Myocyte (in vitro differentiated cells): ENCODE results near the gene VPS50. TPM values are rescaled to one million over a fixed set of nuclear protein-coding genes. Genes with fewer than 3 reads are reported as not detected.
A peak's percentile ranks its signal among the peaks of the same experiment; 100 is the strongest.
"Not testable (repeated sequence)": the region's sequence is repeated elsewhere in the genome, so short reads cannot be mapped to it uniquely, and the experiment has no call there.

ENCODE experiments used
- DNase-seq: peaks from one replicate; pipeline ENCODE4 v3.0.0-alpha.2; 2012; ENCODE audit warnings: low read depth
- total RNA-seq: library from RNA; depleted of rRNA; stranded (reverse); fragments of >200 nt; gene quantifications from 2 replicates; pipeline ENCODE4 v1.2.3, GENCODE V29; 2014

VPS50 gene
- total RNA-seq, 1 donor from 2014 or later = 46.6 TPM

- DNase-seq = no peak
These were observed 7.7 kb downstream of the VPS50 start for GRCh38 chr7:93239824-93240223.

GRCh38 chr7:93242106-93242505, 9.9 kb downstream of the VPS50 start:
- DNase-seq = no peak

GRCh38 chr7:93245525-93246432, 13.6 kb downstream of the VPS50 start:
- peak; percentile 61 for DNase-seq

- DNase-seq = peak; percentile 45
These were observed 17.5 kb downstream of the VPS50 start for GRCh38 chr7:93249491-93250148.

GRCh38 chr7:93258661-93259060, 26.5 kb downstream of the VPS50 start:
- DNase-seq = no peak

- no peak for DNase-seq
These were observed 30.4 kb downstream of the VPS50 start for GRCh38 chr7:93262535-93262934.

GRCh38 chr7:93265220-93265619, 33.1 kb downstream of the VPS50 start:
- DNase-seq = peak; percentile 46

GRCh38 chr7:93279541-93279940, 47.4 kb downstream of the VPS50 start:
- no peak for DNase-seq

- DNase-seq = no peak
These were observed 52.7 kb downstream of the VPS50 start for GRCh38 chr7:93284908-93285307.

- DNase-seq = no peak
These were observed 61.1 kb downstream of the VPS50 start for GRCh38 chr7:93293229-93293628.

- DNase-seq = no peak
These were observed 66.0 kb downstream of the VPS50 start for GRCh38 chr7:93298206-93298605.

GRCh38 chr7:93298671-93299070, 66.5 kb downstream of the VPS50 start:
- DNase-seq = no peak

GRCh38 chr7:93301736-93302135, 69.6 kb downstream of the VPS50 start:
- peak; percentile 28 for DNase-seq

- no peak for DNase-seq
These were observed 75.0 kb downstream of the VPS50 start for GRCh38 chr7:93307131-93307660.

- no peak for DNase-seq
These were observed 75.8 kb downstream of the VPS50 start for GRCh38 chr7:93307943-93308342.

GRCh38 chr7:93310346-93310745, 78.2 kb downstream of the VPS50 start:
- DNase-seq = no peak

- peak; percentile 33 for DNase-seq
These were observed 82.3 kb downstream of the VPS50 start for GRCh38 chr7:93314449-93314848.

GRCh38 chr7:93315896-93316295, 83.7 kb downstream of the VPS50 start:
- DNase-seq = no peak

- no peak for DNase-seq
These were observed 84.6 kb downstream of the VPS50 start for GRCh38 chr7:93316730-93317129.

GRCh38 chr7:93320887-93321286, 88.7 kb downstream of the VPS50 start:
- DNase-seq = no peak

- DNase-seq = not testable (repeated sequence)
These were observed 94.1 kb downstream of the VPS50 start for GRCh38 chr7:93326291-93326690.

- peak; percentile 92 for DNase-seq
These were observed 95.0 kb downstream of the VPS50 start for GRCh38 chr7:93327006-93327633.
